CD4-positive, alpha-beta T cell treated with Interleukin-12 subunit alpha and Interleukin-12 subunit beta, for 1 hour (primary cell): ENCODE data around the gene SGCB.

ENCODE experiments used
- DNase-seq: peaks from one replicate; pipeline ENCODE4 v3.0.0-alpha.2; 2020

The SGCB gene

DNA sequence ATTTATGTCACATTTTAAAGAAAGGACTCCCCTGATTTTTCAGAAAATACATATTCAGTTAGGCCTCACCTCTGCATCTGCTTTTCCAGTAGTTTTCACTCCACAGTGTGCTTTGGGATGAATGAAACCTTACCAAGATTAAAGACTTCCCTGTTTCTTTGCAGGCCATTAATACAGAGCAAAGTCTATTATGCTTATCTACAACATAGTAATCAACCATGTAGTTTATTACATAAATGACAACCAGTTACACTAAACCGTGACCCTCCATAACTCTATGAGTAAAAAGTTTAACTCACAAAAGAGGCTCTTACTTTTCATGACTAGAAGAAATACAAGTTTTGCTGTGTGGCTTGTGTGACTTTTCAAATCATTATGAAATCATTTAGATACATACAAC is 20.3 kb downstream of the SGCB start:
- DNase-seq: no peak

DNA sequence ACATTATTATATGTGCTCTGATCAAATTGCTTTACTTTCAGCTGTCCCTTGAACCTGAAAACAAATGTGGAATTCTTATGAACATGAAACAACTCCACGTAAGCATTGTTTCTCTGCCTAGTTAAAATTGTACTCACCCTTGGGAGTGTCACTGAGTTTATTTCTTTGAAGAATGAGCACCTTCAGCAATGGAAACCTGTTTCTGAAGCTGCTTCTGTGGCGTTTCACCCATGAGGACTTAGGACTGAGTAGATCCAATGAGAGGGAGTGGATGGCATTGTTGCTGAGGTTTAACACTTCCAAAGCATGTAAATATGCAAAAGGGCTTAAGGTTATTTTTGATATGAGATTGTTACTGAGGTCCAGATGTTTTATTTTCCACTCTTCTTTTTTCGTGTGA is 21.1 kb downstream of the SGCB start:
- no peak for DNase-seq

DNA sequence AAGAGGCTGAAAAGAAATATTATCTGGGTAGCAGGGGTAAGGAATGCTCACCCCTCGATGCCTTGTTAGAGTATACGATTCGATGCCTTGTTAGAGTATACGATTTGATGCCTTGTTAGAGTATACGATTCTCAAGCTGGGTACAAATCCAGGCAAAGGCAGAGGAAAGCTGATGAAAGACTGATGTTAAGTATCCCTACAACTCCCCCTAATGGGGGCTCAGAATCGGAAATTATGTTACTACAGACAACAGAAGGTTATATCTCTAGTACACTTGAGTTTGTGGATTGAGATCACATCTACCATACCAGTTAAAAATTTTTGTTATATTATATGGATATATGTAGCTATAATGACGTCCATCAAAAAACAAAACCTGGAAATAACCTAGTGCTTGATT is 22.7 kb downstream of the SGCB start:
- no peak for DNase-seq

DNA sequence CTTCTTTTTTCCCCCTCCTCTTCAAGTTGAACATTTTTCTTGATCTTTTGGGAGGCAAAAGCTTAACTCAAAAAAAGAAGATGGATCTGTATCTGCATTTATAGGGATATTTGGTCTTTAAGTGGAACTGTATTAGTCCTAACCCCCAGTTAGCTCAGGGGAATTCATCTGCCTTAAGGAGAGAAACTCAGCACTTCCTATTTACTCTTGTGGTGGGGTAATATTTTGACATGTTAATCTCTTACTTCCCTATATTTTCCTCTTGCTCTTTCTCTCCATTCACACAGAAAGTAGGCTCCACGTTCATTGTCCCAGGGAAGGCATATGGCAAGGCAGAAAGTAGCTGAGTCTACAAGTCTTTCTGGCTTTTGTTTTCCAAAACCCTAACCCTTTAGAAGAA is 23.2 kb downstream of the SGCB start:
- DNase-seq: no peak

DNA sequence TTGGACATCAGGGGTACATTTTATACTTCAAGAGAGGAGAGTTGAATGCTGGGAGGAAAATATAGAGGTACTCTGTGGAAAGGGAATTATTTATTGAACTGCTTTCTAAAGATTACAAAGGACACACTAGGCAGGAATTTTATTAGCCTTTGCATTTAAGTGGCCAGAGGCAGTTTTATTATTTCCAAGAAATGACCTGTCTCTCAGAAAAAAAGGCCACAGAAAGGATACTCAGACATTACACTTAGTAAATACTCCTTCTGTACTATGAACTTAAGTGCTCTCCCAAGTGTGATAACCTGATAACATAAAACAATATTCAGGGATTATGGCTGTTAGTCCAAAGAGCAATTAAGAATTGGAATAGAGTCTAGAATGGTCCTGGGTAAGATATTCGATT is 25.4 kb downstream of the SGCB start:
- DNase-seq: no peak

DNA sequence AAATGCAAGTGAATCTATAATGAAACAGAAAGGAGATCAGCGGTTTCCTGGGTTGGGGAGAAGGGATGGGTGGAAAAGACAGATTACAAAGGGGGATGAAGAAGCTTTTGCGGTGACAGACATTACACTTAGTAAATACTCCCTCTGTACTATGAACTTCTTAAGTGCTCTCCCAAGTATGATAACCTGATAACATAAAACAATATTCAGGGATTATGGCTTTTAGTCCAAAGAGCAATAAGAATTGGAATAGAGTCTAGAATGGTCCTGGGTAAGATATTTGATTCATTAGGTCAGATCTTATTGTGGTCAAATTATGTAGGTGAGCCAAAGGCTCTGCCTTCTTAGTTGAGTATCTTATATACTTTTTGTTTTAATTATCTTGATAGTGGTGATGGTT is 27.1 kb downstream of the SGCB start:
- no peak for DNase-seq

DNA sequence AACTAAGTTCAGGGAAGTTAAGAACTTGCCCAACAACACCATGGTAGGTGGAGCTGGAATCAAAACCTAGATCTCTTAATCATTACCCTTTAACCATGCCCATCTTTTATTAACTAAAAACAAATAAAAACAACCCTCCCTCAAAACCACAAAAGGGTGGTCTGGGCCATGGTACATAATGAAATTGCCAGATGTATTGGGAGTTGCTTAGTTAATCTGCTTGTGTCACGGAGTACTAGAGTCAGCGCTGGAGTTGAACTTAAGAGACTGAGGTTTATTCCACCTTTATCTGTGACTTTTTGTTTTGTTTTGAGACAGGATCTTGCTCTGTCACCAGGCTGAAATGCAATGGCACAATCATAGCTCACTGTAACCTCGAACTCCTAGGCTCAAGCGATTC is 31.2 kb downstream of the SGCB start:
- no peak for DNase-seq

DNA sequence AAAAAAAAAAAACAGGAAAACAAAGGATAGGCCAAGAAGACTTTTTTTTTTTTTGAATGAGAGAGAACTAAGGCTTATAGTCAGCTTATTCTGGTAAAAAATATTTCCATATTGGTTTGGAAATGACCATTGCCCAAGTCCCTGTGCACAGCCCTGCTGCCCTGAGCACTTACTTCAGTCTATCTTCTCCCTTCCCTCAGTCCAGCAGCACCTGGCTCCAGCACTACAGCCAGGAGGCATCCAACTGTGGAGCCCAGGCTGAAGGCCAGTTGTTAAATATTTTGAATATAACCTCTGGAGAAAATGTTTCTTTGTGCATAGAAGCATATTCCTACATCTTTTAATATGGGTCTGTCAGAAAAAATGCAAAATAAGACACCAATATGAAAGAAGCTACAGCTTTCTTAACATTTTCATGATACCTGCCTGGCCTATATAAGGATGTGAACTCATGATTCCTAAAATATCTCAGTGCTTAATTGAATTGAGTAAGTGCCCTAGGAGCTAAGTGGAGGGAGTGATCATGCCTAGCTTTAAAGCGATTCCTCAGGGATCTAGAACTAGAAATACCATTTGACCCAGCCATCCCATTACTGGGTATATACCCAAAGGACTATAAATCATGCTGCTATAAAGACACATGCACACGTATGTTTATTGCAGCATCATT is 32.4 kb downstream of the SGCB start:
- no peak for DNase-seq

DNA sequence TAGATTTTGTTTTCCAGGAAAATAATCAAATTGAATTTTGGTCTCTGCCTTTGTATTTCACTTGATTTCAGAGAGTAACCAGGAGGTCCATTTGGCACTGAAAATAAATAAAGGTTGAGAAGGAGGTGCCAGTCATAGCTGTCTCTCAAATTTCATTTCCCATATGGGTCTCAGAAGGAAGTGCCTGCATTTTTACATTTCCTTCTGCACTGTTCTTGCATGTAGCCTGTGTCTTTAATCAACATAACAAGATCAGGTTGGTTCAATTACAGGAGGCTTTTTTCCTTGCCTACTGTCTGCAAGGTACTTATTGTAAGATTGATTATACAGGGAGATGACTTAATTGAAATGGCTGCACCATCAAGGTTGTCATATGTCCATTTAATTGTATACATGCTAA is 33.7 kb downstream of the SGCB start:
- no peak for DNase-seq

DNA sequence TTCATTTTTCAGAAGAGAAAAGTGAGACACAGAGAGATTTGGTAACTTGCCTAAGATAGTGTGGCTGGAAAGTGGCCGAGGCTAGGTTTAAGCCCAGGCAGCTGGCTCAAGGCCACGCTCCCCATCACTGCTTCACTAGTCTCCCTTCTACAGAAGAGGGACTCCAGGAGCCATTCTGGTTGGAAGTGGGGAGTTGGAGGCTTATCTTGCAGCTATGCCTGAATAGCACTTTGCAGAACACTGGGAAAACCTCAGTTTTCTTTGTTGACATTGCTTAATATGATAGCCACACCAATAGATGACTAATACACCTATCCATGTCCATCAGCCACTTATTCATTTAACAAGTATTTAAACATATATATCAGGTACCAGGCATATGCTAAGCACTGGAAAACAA is 36.5 kb downstream of the SGCB start:
- no peak for DNase-seq

DNA sequence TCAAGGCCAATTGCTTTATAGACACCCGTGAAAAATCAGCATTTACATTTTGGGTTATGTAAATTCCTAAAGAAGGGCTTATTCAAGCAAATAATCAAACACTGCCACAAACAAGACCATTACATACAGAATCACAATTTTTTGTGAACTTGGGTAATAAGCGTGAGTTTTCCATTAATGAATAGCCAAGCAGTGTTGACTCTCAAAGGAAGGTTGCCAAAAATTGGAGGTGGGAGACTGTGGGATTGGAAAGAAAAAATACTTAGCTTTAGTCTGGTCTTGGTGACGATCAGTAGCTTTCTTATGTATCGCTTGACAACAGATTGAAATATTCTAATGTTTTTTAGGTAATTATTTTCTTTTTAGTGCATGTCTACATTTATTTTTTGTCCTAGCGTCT is 38.8 kb downstream of the SGCB start:
- DNase-seq: no peak

DNA sequence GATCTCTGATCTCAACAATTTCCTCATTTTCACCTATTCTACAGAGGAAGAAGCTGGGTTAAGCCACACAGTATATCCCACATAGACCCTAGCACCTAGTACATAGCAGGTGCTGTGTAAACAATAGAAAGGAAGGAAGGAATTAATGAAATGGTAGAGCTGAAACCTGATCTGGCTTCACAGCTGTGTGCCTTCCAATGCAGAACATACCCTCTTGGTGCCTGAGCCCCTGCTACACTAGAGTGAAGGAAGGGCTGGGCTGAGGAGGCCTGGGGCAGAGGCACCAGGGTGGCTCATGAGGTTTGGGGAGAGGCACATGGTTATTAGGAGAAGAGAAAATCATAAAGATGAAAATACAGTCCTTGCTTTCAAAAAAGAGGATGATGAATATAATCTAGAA is 39.3 kb downstream of the SGCB start:
- DNase-seq: no peak

DNA sequence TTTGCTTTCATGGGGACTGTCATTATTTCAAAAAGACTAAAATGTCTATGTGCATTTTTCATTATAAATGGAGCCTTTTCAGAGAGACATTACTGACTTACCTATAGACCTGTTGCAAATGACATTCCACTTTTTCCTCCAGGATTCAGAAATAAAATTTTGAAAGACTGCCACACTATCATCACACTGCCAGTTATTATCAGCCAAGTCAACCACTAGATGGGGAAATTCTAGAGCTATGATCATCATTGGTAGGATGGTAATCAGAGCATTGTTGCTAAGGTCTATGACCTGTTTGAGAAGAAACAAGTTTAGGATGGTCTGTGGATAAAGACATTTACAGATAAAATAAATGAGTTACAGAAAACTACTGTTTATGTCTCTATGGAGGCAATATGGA is 40.5 kb downstream of the SGCB start:
- DNase-seq: no peak

DNA sequence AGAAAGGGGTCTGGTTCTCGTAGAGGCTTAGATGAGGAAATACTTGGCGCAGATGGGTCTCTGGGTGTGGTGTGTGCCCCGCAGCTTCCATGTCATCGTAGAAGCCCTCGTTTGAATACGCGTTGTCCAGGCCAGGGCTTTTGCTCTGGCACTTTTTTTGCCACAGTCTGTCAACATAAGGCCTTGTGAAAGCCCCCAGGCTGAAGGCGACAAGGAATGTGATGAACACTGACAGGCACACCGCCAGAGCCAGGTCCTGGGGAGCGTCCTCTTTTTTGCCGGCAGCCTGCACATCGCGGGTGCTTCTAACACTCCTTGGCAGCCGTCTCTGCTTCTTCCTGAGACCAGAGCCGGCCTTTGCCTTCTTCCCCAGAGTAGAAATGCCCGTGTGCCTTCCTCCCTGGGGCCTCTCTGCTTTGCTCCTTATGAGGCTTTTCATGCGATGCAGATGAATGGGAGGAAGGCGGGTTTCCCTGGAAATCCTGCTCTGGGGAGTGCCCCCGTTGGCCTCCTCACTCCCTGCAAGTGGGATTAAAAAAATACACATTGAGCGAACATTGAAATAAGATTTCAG is 42.4 kb downstream of the SGCB start:
- DNase-seq: no peak
